HepG2 (cell line): ENCODE data around the gene FAM241B. TPM values are rescaled to one million over a fixed set of nuclear protein-coding genes. Genes with fewer than 3 reads are reported as not detected.

Experiments
- ARNT ChIP-seq: fragments of 450-650 bp; IDR thresholded peaks from 2 replicates; pipeline ENCODE4 v1.6.1; 2017
- ARNTL ChIP-seq: sonication (generic); formaldehyde crosslinking; IDR thresholded peaks from 2 replicates; pipeline ENCODE4 v1.4.0; 2020; ENCODE audit warnings: mild to moderate bottlenecking, missing genetic modification reagents
- BATF2 ChIP-seq: sonication (generic); formaldehyde crosslinking; IDR thresholded peaks from 2 replicates; pipeline ENCODE4 v1.8.0; 2022; ENCODE audit warnings: mild to moderate bottlenecking, missing genetic modification reagents, moderate library complexity
- IRF2 ChIP-seq: IDR thresholded peaks from 2 replicates; pipeline ENCODE4 v1.6.1; 2018; ENCODE audit warnings: missing genetic modification reagents, missing compliant biosample characterization
- PBX3 ChIP-seq: sonication (generic); formaldehyde crosslinking; IDR thresholded peaks from 2 replicates; pipeline ENCODE4 v1.8.1; 2023; ENCODE audit warnings: missing genetic modification reagents, inconsistent platforms, borderline replicate concordance
- PHF20 ChIP-seq: sonication (generic); formaldehyde crosslinking; IDR thresholded peaks from 2 replicates; pipeline ENCODE4 v1.5.0; 2020; ENCODE audit warnings: mild to moderate bottlenecking, missing genetic modification reagents
- TFDP2 ChIP-seq: sonication (generic); formaldehyde crosslinking; IDR thresholded peaks from 2 replicates; pipeline ENCODE4 v1.4.0; 2020; ENCODE audit warnings: missing genetic modification reagents
- ZBED4 ChIP-seq: sonication (generic); formaldehyde crosslinking; IDR thresholded peaks from 2 replicates; pipeline ENCODE4 v1.4.0; 2020; ENCODE audit warnings: missing genetic modification reagents, borderline replicate concordance
- ZMAT3 ChIP-seq: sonication (generic); formaldehyde crosslinking; conservative IDR thresholded peaks from 2 replicates; pipeline ENCODE4 v1.7.0; 2021; ENCODE audit warnings: missing genetic modification reagents
- ZNF607 ChIP-seq: sonication (generic); formaldehyde crosslinking; IDR thresholded peaks from 2 replicates; pipeline ENCODE4 v1.5.1; 2020; ENCODE audit warnings: missing genetic modification reagents, mild to moderate bottlenecking, borderline replicate concordance
- polyA plus RNA-seq, 8 experiments: library from polyadenylated mRNA; depleted of rRNA in 3 of 8; stranded (reverse) in 7 of 8; unstranded in 1 of 8; fragments of >200 nt; fragmentation: Illumina TruSeq in 4 of 8; extraction: Trizol in 4 of 8; gene quantifications; 2 replicates each; pipeline versions ENCODE4 v1.2.1 to v1.2.3, GENCODE V29; 2011 to 2016; ENCODE audit warnings: low read depth in 4 of 8, missing spikeins in 1 of 8, mixed read lengths in 1 of 8; ENCODE audit not compliant: insufficient read depth in 1 of 8
- total RNA-seq, 5 experiments: library from RNA; depleted of rRNA; stranded (reverse); fragments of >200 nt; fragmentation: Illumina TruSeq; extraction: Trizol; gene quantifications; 2 replicates each; pipeline ENCODE4 v1.2.3, GENCODE V29; 2016; ENCODE audit warnings: low read depth in 1 of 5

The FAM241B gene
- total and polyA plus RNA-seq, 2 of the 13 experiments (the other 11 are each of a cell fraction or from before 2014, with no cell fraction given), result 1.9 to 4.0 TPM

GRCh38 chr10:69626826-69627225 is 3.2 kb upstream of the FAM241B start (continued):
- no peak for TF ChIP-seq ZBED4
- TF ChIP-seq ZNF607, result no peak
- no peak for TF ChIP-seq ARNTL (CRISPR knock-in tag)
- TF ChIP-seq BATF2 (CRISPR knock-in tag), result no peak
- no peak for TF ChIP-seq ZMAT3 (CRISPR knock-in tag)
- no peak for TF ChIP-seq PHF20 (CRISPR knock-in tag)
- no peak for TF ChIP-seq PBX3 (CRISPR knock-in tag)
- no peak for TF ChIP-seq IRF2 (CRISPR knock-in tag)
- no peak for TF ChIP-seq TFDP2 (CRISPR knock-in tag)
- no peak for TF ChIP-seq ARNT
